GM18526 (cell line): Measurements from ENCODE around the gene PAPPA.

Source experiments
- POLR2A ChIP-seq: IDR thresholded peaks from 3 replicates; pipeline ENCODE4 v1.6.1; 2011; ENCODE audit not compliant: insufficient read length; ENCODE audit errors: extremely low read depth

Gene PAPPA

GRCh38 chr9:116189683-116190082, 36.1 kb downstream of the PAPPA start:
- TF ChIP-seq POLR2A = no peak

GRCh38 chr9:116190637-116191396, 37.2 kb downstream of the PAPPA start:
- no peak for TF ChIP-seq POLR2A

GRCh38 chr9:116191576-116192415, 38.2 kb downstream of the PAPPA start:
- no peak for TF ChIP-seq POLR2A

- TF ChIP-seq POLR2A = no peak
Measured at GRCh38 chr9:116193636-116194035, 40.0 kb downstream of the PAPPA start.

- no peak for TF ChIP-seq POLR2A
Measured at GRCh38 chr9:116196806-116197205, 43.2 kb downstream of the PAPPA start.

GRCh38 chr9:116198344-116198743, 44.8 kb downstream of the PAPPA start:
- TF ChIP-seq POLR2A = no peak

GRCh38 chr9:116202219-116202912, 48.8 kb downstream of the PAPPA start:
- TF ChIP-seq POLR2A = no peak

- TF ChIP-seq POLR2A = no peak
Measured at GRCh38 chr9:116204252-116204882, 50.8 kb downstream of the PAPPA start.

- no peak for TF ChIP-seq POLR2A
Measured at GRCh38 chr9:116207371-116208111, 54.0 kb downstream of the PAPPA start.

- no peak for TF ChIP-seq POLR2A
Measured at GRCh38 chr9:116208417-116209232, 55.0 kb downstream of the PAPPA start.

GRCh38 chr9:116209414-116210116, 56.0 kb downstream of the PAPPA start:
- no peak for TF ChIP-seq POLR2A

GRCh38 chr9:116212986-116213692, 59.5 kb downstream of the PAPPA start:
- TF ChIP-seq POLR2A = no peak

GRCh38 chr9:116213693-116214047, 60.1 kb downstream of the PAPPA start:
- no peak for TF ChIP-seq POLR2A

- no peak for TF ChIP-seq POLR2A
Measured at GRCh38 chr9:116218399-116218798, 64.8 kb downstream of the PAPPA start.
